NCI-H82 (cell line): ENCODE measurements around the gene SUPT6H.

ENCODE experiments used
- DNase-seq: peaks from one replicate; lab custom pipeline; 2025; lab: John Stamatoyannopoulos, UW

SUPT6H gene

DNA sequence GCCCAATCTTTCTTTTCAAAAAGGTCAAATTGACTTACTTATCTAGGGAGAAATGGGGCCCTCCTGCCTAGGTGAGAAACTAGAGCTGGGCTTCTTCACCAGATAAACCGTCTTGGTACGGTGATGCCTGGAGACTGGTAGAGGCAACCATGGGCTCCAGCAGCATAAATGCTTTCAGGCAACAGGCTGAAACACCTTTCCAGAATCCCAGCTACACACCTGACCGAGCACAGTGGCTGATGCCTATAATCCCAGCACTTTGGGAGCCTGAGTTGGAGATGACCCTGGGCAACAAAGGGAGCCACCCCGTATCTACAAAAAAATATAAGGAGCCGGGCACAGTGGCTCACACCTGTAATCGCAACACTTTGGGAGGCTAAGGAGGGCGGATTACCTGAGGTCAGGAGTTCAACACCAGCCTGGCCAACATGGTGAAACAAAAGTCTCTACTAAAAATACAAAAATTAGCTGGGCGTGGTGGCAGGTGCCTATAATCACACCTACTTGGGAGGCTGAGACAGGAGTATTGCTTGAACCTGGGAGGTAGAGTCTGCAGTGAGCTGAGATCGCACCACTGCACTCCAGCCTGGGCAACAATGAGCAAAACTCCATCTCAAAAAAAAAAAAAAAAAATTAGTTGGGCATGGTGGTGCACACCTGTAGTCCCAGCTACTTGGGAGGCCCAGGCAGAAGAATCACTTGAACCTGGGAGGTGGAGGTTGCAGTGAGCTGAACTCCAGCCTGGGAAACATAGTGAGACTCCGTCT, 89.8 kb downstream of the SUPT6H start:
- no peak for DNase-seq
